ENCODE measurements around the gene TTF1.

Gene TTF1, protein sequence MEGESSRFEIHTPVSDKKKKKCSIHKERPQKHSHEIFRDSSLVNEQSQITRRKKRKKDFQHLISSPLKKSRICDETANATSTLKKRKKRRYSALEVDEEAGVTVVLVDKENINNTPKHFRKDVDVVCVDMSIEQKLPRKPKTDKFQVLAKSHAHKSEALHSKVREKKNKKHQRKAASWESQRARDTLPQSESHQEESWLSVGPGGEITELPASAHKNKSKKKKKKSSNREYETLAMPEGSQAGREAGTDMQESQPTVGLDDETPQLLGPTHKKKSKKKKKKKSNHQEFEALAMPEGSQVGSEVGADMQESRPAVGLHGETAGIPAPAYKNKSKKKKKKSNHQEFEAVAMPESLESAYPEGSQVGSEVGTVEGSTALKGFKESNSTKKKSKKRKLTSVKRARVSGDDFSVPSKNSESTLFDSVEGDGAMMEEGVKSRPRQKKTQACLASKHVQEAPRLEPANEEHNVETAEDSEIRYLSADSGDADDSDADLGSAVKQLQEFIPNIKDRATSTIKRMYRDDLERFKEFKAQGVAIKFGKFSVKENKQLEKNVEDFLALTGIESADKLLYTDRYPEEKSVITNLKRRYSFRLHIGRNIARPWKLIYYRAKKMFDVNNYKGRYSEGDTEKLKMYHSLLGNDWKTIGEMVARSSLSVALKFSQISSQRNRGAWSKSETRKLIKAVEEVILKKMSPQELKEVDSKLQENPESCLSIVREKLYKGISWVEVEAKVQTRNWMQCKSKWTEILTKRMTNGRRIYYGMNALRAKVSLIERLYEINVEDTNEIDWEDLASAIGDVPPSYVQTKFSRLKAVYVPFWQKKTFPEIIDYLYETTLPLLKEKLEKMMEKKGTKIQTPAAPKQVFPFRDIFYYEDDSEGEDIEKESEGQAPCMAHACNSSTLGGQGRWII

DNA sequence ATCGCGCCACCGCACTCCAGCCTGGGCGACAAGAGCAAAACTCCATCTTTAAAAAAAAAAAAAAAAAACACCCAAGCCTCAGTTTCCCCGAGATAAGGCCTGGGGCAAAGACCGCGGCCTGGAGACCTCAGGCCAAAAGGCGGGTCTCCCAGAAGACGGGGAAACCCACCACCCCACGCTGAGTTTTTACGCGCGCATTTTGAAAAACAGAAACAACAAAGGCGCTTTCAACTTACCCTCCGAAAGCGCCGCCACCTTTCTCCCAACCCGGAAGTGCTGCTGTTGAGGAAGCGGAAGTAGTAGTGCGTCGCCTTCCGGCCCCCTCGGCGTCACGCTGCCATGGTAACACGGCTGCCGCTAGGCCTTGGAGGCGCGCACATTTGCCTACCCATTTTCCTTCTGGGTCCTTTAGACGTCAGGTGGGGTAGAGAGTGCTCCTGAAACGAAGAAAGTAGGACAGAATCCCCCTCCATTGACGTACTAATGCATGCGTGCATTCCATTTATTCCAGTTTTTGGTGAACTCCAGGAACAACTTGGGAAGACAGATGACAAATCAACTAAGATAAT, at the start of gene TTF1:
Gene TTF1 (minus strand): TSS at position 287 of the 569 bp plus-strand sequence. CDS start 4,019 bp downstream, outside the sequence.
- peak; percentile 83 to 95 (median 89) for DNase-seq
- intact Hi-C loops (cut with DNase I), result no loop called here

DNA sequence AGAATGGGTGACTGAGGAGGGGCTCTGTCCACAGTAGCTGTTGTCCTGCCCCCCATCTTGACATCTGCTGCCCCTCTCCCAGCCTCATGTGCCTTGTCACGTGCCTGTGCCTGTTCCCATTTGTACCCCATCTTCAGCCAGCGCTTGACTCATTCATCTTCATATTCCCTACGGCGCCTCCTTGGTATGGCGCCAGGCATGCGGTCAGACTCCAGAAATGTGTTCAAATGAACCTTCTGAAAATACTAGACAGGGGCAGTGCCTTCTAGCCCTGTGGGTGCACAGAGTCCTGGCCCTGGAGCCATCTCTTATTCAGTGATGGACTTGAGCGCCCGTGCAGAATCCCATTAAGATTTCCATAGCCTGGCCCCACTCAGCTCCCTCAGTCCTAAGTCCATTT, 49.6 kb upstream of the TTF1 start:
- intact Hi-C loops (cut with DNase I), result no loop called here
- no peak for DNase-seq

DNA sequence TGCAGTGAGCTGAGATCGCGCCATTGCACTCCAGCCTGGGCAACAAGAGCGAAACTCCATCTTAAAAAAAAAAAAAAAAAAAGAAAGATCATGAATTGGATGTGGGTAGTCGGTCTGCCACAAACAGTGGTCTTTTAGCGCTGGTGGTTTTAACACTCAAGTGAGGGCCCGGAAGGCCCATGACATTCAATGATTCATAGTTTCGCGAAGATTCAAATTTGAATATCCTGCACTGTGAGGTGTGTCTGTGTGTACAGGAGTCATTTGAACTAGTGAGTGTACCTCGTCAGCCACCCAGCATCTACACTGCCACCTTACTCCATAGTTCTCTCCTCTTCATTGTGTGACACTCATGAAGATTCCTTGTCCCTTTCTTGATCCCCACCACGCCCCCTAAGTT, 44.6 kb upstream of the TTF1 start:
- no peak for DNase-seq
- intact Hi-C loops (cut with DNase I), result no loop called here

DNA sequence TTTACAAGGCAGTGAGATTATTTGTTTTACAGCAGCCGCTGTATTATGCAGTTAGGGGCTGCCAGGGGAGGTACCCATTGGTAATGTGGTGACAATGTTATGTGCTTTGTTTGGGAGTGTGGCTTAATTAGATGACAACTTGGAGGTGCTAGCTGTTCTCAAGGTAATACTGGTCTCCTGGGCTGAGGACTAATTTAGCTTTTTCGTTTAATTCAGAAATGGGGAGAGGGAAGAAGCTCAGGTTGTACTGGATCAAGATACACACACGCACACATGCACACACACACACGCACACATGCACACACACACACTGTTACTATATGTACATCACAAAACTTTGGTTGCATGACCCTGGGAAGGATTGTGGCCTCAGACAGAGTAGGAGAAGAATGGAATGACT, 41.3 kb upstream of the TTF1 start:
- DNase-seq, result no peak

DNA sequence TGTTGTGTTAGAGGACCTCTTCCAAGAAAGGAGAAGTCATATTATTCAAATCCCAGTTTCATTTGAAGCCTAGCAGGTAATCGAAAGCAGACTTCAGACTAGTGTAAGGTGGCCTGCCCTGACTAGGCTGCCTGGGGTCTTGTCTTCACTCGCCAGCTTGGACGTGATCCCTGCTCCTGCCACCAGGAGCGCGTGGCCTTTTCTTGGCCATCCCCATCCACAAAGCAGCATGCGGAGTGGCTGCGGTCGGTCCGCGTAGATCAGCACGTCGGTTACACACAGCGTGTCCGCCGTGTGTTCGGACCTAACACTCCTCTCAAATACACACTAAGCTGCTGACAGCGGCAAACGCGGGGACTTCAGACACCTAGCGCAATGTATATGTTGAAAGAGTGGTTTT, 40.7 kb upstream of the TTF1 start:
- DNase-seq, result no peak
- intact Hi-C loops (cut with DNase I), result no loop called here

More for the DNA sequence above, 41.3 kb upstream of the TTF1 start:
- intact Hi-C loops (cut with DNase I), result no loop called here

DNA sequence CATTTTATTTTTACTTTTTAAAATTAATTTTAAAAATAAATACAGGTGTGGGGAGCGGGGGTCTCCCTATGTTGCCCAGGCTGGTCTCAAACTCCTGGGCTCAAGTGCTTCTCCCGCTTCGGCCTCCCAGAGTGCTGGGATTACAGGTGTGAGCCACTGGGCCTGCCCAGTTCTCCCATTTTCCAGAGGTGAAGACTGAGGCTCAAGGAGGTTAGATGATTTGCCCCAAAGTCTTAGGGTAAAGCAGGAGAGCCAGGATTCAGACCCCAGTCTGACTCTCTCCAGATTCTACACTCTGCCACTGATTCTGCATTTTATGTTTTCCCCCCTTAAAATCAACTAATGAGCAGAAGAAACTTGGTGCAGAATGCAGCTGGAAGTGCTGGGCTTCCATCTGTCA, 40.2 kb upstream of the TTF1 start:
- DNase-seq, result no peak
- intact Hi-C loops (cut with DNase I), result no loop called here

DNA sequence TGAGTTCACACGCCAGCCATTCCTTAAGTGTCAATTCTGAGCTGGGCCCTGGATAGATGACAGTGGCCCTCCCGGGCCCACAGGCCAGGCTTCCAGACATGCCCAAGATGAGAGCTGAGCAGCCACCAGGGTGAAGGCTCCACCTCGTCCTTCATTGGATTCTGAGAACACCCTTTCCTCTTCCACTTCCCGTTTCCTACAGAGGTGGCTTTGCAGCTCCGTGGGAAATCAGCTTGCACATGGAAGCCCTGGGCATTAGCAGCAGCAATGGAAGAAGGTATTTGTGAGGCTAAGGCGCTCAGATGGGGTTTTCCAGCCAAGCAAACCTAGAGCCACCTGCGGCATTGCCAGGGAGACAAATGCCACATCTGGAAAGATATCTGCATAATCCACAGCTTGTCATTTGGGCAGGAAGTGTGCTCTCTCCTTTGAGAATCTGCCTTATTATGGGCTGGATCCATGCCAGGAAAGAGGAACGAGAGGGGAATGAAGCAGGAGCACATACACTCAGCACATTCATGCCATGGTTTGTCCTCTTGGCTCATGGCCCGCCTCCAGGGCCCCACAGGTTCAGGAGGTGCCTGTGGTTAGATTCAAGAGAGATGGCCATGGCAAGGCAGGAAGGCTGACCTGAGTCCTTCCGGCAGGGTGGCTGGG, 37.4 kb upstream of the TTF1 start:
- intact Hi-C loops (cut with DNase I), result no loop called here
- DNase-seq, result no peak

DNA sequence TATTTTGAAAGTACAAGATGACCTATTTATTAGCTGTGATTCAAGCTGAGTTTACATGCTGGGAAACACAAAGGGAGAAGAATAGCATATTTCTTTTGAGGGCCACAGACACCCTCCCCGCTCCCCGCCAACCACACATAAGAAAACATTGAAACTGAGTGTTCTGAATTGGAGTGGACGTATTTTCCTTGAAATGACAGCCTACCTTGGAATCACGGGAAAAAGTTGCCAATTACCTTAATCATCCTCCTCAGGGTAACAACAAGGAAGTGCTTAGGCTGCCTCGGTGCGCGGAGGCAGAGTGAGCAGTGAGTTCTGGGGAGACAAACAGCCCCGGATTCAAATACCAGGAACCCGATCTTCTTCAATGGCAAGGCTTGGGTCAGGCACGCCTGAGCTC, 34.8 kb upstream of the TTF1 start:
- DNase-seq, result no peak
- intact Hi-C loops (cut with DNase I), result no loop called here

DNA sequence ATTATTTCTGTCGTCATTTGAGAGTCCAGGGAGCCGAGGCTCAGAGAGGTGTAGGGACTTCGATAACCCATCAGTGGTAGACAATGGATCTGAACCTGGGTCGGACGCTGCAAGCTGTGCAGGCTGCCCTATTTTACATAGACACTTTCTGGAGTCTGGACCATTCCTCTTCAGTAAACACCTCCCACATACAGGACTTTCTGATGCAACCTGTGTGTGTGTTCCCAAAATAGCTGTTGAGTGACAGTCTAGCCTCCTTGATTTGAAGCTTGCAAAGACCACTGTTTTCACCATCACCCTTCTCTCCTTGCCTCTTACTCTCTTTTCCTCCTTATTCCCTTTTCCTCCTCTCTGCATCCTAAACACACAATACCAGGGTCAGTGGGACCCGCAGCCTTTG, 34.1 kb upstream of the TTF1 start:
- intact Hi-C loops (cut with DNase I), result no loop called here
- no peak for DNase-seq

DNA sequence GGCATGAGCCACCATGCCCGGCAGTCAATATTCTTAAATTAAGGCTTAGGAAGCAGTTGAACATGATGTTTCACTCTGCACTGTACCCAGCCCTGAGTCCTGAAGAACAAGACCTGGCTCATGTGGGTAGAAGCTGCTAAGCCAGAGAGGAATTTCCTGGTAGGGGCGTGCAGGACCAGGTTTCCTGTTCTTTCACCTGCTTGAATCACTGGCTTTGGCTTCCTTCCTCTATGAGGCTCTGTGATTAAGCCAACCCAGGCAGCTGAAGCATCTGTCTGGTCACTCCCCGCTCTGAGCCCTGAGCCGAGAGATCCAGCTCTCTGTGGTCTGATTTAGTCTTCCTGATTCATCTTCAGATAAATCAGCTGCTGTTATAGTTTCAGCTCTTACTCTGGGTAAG, 32.5 kb upstream of the TTF1 start:
- intact Hi-C loops (cut with DNase I), result no loop called here
- no peak for DNase-seq

DNA sequence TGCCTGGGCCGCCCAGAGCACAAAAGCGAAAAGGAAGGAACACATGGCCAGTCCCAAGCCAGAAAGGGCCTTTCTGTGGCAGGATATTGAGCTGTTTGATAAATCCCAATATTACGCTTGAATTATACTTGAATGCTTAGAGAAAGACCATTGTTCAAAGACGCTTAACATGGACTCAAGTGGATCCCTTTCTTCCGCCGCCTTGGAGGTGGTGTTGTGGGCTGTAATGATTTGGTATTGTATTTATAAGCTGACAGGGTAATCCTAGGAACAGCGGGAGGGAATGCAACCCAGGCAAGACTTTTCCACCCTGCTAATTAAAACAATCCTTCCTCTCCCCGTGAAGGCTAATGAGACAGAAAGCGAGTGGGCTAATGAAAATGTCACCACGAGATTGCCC, 28.2 kb upstream of the TTF1 start:
- intact Hi-C loops (cut with DNase I), result no loop called here
- DNase-seq, result no peak

DNA sequence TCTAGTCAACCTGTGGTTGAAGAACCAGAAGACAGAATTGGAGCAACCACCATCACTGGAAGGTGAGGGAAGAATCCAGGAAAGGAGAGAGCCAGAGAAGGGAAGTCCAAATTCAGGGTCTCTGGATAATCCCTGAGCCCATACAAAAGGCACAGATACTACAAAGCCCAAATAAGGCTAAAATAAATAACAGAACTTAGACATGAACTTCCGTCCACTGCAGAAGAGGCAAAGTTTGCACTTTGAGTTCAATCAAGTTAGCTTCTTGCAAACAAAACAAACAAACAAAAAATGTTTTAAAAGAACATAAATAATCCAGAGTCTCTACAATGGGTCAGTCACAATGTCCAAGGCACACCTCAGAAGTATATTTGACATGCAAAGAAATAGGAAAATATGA, 24.4 kb upstream of the TTF1 start:
- no peak for DNase-seq
- intact Hi-C loops (cut with DNase I), result no loop called here

DNA sequence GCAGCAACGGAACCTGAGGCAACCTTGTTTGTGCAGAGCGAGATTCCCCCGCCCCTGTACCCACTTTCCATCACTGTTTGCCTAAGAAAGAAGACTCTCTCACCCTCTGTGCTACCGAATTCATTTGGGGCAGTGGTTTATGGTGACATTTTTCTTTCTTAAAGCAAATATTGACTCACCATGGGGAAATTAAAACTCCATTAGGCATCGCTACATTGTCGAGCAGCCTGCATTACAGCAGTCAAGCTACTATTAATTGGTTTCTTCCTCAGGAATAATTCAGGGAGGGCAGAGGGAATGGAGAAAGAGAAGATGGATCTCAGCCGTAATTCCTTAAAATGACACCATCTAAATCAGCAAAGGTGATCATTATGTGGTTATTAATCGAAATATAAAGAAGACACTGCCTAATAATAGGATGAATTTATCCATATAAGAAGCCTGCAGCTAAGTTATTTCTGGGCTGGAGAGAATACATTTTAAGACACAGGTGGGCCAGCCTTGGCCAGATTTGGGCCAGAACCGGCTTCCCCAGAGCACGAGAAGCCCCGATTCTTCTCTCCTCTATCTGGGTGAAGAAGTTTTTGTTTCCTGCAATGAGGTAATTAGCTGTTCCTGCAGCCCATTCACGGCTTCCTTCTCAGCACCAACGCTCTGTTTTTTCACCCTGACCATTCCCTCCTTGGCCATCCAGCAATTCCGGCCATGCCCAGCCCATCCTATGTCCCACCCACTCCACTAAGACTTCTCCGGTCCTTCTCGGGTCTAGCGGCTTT, 20.2 kb upstream of the TTF1 start:
- intact Hi-C loops (cut with DNase I), result no loop called here
- no peak for DNase-seq

DNA sequence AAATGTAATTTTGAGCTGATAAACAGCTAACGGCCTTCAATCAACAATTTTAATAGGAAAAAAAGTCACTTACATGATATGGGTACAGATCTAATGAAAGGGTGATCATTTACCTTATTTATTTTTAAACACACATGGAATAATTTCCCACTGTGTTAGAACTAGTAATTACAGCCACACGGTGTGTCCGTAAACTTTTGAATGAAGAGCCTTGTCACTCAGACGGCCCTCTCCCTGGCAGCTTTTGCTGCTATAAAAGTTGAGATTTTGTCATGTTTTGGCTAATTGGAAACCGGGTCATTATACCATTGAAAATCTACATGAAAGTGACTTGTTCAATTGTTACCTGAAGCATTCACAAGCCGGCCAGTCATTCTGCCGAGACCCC, 19.0 kb upstream of the TTF1 start:
- intact Hi-C loops (cut with DNase I), result no loop called here
- DNase-seq, result no peak

DNA sequence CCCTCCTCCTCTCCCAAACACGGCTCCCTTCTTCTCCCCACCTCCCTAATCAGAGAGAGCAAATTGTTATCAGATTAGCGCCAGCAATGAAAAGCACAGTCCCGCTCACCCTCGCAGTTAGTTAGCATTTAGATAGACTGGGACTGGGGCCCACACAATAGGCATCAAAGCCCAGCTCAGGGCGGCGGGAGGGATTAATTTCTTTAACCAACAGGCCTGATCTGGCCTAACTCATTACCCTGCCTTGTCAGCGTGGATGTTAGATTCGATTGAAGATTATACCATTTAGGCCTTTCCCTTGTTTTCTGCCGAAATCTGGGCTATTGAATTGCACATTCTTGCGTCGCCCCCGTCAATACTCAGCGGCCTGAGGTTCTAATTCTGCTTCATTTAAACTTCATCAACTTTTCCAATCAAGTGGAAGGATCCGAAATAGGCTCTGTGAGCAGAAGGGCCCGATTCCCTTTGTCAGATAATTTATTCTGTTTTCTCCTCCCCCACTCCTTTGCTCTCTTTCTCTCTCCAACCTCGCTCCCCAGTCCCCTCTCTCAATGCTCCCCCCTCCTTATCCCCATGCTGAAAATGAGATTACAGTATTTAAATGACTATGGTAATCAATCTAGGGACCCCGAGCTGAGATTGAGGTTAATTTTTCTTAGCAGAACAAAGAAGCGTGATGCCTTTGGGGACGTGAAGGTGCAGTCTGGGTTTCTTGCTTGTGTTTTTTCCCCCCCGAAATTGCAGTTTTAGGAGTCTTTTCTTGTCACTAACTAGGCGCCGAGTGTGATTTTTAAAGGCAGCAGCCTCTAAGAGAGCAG, 18.4 kb upstream of the TTF1 start:
- no peak for DNase-seq
- intact Hi-C loops (cut with DNase I), result no loop called here

DNA sequence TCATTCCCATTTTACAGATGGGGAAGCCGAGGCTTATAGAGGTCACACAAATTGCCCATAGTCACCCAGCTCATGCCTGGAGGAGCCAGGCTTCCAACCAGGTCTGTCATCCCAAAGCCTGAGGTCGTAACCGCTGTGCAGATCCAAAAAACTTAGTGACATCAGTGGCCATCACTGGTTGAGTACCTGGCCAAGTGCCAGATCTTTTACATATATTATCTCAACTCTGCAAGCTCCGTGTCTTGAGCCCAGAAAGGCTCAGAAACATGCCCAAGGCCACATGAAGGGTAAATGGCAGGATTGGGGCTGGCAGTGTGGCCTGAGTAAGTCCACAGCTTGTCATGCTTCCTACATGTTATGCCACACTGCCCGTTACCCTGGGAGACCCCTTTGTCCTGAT, 16.9 kb upstream of the TTF1 start:
- DNase-seq, result no peak
- intact Hi-C loops (cut with DNase I), result no loop called here

DNA sequence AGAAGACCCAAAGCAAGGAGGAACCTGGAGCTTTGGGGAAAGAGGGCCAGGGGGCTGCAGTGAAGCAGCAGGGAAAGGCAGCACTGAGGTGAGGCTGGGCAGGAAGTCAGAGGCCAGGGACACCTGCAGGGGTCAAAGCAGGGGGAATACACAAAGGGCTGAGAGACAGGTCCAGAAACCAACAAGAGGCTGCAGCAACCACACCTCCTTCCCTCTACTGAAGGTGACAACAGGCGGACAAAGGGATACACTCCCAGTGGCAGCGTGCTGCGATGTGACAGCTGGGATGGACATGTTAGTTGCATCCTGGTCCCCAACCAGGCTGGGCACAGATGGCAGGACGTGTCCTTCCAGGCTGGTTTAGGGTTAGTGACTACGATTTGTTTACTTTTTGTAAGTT, 15.9 kb upstream of the TTF1 start:
- no peak for DNase-seq

DNA sequence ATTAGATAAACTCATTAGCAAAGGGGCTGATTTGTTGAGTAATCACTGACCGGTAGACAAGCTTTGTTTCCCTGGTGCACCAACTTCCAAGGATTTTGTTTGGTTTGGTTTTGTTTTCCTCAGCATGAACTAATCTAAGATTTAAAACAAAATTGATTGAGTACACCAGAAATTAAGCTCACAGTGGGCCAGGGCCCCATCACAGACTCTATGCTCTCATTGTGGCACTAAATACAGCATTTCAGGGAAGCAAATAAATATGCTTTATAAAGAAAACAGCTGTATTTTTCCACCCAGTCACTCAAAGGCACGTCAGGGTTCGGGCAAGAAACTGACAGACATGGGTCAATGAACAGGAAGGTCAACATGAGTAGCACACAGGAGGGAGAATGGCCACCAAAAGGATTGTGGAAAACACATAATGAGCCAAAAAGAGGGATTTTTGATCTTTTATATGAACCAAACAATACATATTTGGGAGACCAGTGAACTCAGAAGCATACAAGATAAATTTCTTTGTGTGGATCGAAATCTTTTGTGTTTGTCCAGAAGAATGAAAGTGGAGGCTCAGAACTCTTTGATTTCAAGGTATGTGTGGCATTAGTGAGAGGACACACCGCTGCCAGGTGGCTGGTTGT, 12.2 kb upstream of the TTF1 start:
- DNase-seq, result no peak
- intact Hi-C loops (cut with DNase I), result no loop called here

More for the DNA sequence above, 15.9 kb upstream of the TTF1 start:
- intact Hi-C loops (cut with DNase I), result no loop called here

Measured in head of caudate nucleus (tissue), 42 donors.